ENCODE data around the gene SRPRB. TPM values are rescaled to one million over a fixed set of nuclear protein-coding genes. Genes with fewer than 3 reads are reported as not detected.

Gene SRPRB
- total and polyA plus RNA-seq, 2 donors from 2014 or later, result 47.9 to 58.8 TPM

DNA sequence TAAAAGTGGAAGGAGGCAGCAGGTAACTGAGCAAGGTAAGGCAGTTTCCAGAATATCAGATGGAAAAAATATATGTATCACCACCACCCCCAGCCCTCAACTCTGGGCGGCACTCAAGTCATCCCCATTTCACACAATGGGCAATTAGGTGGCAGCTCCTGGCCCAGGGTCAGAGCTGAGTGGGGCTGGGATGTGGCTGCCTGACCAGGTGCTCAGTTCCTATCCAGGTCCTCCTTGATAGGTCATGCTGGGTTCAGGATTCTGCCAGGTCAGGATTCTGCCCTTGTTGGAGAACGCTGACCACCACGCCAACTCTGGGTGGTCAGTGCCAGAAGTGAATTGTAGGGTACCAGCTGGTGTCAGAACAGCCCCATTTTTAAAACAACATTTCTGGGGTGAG is 60.5 kb downstream of the SRPRB start:
- Histone ChIP-seq H3K9me3 (ENCODE audit: control insufficient read depth in 2 of 3, insufficient read depth in 1 of 3, low read length in 3 of 3) (no peaks in the 10 kb centered on the region), H3K36me3 (ENCODE audit: control insufficient read depth in 2 of 3, insufficient read depth in 3 of 3, low read length in 3 of 3) (no peaks in the 10 kb centered on the region), H3K4me3 (ENCODE audit: low read length in 3 of 3) (no peak overlapping the region), H3K27me3 (ENCODE audit: control insufficient read depth, insufficient read depth, low read length) (no peaks in the 10 kb centered on the region), H3K27ac (ENCODE audit: low read depth in 2 of 2, low read length in 2 of 2) (no peak overlapping the region), H3K4me1 (ENCODE audit: control insufficient read depth in 2 of 3, insufficient read depth in 2 of 3, low read depth in 1 of 3, low read length in 3 of 3) (peaks cover 0 to 2% (median 0%) of the 10 kb centered on the region in 3 donors), H3K9ac (ENCODE audit: low read length in 3 of 3) (no peak overlapping the region)
- intact Hi-C loops (cut with DNase I), result no loop called here
- no peak for TF ChIP-seq CTCF (IDR thresholded peaks at IDR 0.05; ENCODE audit: borderline replicate concordance, extremely low read depth, insufficient read depth)
- FAIRE-seq (no peak), DNase-seq (peak in 2 of 5 donors; percentile 9 to 24)

- FAIRE-seq, result no peak
- Histone ChIP-seq H3K9me3 (ENCODE audit: control insufficient read depth in 2 of 3, insufficient read depth in 1 of 3, low read length in 3 of 3) (no peaks in the 10 kb centered on the region), H3K27me3 (ENCODE audit: control insufficient read depth, insufficient read depth, low read length) (no peaks in the 10 kb centered on the region), H3K9ac (ENCODE audit: low read length in 3 of 3) (no peak overlapping the region), H3K4me1 (ENCODE audit: control insufficient read depth in 2 of 3, insufficient read depth in 2 of 3, low read depth in 1 of 3, low read length in 3 of 3) (peaks cover 0 to 2% (median 0%) of the 10 kb centered on the region in 3 donors), H3K36me3 (ENCODE audit: control insufficient read depth in 2 of 3, insufficient read depth in 3 of 3, low read length in 3 of 3) (no peaks in the 10 kb centered on the region), H3K4me3 (ENCODE audit: low read length in 3 of 3) (no peak overlapping the region), H3K27ac (ENCODE audit: low read depth in 2 of 2, low read length in 2 of 2) (no peak overlapping the region)
- intact Hi-C loops (cut with DNase I), result no loop called here
- no peak for TF ChIP-seq CTCF (IDR thresholded peaks at IDR 0.05; ENCODE audit: borderline replicate concordance, extremely low read depth, insufficient read depth)
- DNase-seq, result peak; percentile 31 to 43 (median 34)
These were observed 62.6 kb downstream of the SRPRB start for GRCh38 chr3:133868186-133868585.

- H3K4me1 ChIP-seq (ENCODE audit: control insufficient read depth in 2 of 3, insufficient read depth in 2 of 3, low read depth in 1 of 3, low read length in 3 of 3), result peaks cover 0 to 2% (median 0%) of the 10 kb centered on the region in 3 donors
- peak in 2 of 5 donors; percentile 31 to 53 for DNase-seq
- H3K27ac ChIP-seq (ENCODE audit: low read depth in 2 of 2, low read length in 2 of 2), result no peak overlapping the region
- H3K36me3 ChIP-seq (ENCODE audit: control insufficient read depth in 2 of 3, insufficient read depth in 3 of 3, low read length in 3 of 3), result no peaks in the 10 kb centered on the region
- H3K9me3 ChIP-seq (ENCODE audit: control insufficient read depth in 2 of 3, insufficient read depth in 1 of 3, low read length in 3 of 3), result no peaks in the 10 kb centered on the region
- no peak for TF ChIP-seq CTCF (IDR thresholded peaks at IDR 0.05; ENCODE audit: borderline replicate concordance, extremely low read depth, insufficient read depth)
- no peaks in the 10 kb centered on the region for H3K27me3 ChIP-seq (ENCODE audit: control insufficient read depth, insufficient read depth, low read length)
- no peak overlapping the region for H3K4me3 ChIP-seq (ENCODE audit: low read length in 3 of 3)
- FAIRE-seq, result no peak
- H3K9ac ChIP-seq (ENCODE audit: low read length in 3 of 3), result no peak overlapping the region
- intact Hi-C loops (cut with DNase I), result no loop called here
These were observed 63.3 kb downstream of the SRPRB start for GRCh38 chr3:133868758-133869475.

Data from kidney (tissue), 14 donors.